Activated T-cell treated with anti-CD3 and anti-CD28 coated beads for 48 hours (primary cell): ENCODE results near the gene MEGF8.

Experiments
- DNase-seq: peaks from one replicate; pipeline ENCODE4 v3.0.0-alpha.2; 2020; ENCODE audit warnings: low read depth

The MEGF8 gene

DNA sequence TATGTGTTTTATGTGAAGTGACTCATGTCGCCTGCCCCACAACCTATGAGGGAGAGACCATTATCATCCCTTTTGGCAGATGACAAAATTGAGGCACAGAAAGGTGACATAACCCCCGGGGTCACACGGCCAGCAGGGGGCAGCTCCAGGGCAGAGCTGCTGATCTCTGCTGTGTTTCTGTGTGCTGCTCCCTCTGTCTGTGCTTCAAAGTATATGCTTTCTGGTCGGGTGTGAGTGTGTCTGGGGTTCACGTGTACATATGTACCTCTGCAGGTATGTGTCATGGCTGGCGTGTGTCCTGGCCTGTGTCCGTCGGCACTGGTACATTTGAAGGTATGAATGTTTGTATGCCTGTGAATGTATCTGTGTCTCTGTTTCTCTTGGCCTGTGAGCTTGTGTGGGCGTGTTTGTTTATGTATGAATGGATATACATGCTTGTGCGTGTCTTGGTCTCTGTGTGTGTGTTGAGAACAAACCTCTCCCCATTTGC, 94.7 kb downstream of the MEGF8 start:
- DNase-seq, result peak; percentile 71

- DNase-seq, result no peak
These were observed 95.7 kb downstream of the MEGF8 start for GRCh38 chr19:42421101-42421500.

DNA sequence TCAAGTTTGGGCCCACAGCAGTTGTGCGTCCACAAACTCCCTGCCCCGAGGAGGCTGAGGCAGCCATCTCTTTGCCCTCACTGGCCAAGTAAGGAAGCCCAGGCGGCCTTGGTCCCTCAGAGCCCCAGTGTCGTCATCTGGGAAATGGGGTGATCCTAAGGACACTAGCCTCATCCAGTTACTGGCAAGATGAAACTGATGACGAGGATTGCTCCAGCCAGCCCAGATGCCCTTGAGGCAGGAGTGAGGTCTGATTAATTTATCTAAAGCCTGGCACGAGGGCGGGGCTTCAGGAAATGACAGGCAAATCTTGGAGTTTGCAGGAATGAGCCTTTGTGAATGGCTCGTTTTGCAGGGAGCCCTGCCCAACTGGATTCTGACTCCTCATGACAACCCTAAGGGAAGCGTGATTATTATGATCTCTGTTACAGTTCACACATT, 96.2 kb downstream of the MEGF8 start:
- DNase-seq, result no peak

DNA sequence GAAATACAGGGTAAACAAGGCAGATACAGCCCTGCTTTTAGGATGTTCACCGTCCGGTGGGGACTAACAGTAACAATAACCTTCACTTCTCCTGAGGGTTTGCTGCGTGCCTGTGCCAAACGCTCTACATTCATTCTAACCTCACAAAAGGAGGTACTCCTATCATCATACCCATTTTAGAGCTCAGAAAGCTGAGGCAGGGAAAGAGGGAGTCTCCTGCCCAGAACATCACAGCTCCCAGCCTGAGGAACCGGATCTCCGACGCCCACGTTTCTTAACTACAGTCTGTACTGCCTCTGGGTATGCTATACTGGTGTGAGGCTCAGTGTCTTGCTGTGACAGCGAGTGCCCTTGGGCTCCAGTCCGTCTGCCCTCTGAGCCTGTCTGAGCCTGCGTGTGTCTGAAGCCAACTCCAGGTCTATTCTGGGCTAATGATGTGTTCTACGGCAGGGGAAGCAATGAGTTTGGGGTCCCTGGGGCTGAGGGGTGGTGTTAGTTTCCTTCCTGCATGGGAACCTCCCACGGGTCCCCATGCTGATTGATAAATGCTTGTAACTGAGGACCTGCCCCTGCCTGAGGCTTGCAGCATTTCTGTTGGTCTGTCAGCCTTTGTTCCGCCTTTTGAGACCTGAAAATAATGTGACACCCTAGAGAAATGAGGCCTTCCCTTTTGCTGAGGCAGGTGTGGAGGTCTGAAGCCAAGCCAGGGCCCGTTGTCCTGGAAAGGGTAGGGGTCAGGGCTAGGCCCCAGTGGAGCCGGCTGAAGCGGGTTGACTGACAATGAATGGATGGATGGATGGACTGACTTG, 96.9 kb downstream of the MEGF8 start:
- DNase-seq, result no peak

DNA sequence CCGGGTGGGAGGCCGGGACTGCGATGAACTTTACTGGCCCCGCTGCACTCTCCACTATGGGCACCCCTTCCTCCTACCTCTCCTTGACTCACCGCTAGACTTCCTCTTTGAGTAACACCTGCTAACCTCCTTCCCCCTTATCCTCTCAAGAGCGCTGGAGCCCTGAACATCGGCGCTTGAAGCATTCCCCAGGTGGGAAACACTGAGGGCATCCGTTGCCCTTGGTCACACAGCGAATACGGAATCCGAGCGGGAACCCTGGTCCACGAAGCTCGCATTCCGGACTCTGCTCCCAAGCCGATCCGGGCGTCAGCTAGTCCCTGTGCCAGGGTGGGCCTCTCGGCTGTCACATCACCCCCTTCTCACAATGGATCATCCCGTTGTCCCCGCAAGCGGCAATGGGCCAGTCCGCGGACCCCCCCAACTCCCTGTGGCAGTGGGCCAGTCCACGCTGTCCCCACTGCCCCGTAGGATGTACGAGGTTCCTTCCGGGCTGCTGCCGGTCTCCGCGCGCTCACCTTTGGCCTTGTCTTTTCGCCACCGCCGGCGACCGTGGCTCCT, 97.5 kb downstream of the MEGF8 start:
- DNase-seq, result peak; percentile 42

GRCh38 chr19:42423462-42424344, 98.3 kb downstream of the MEGF8 start:
- DNase-seq, result peak; percentile 91

DNA sequence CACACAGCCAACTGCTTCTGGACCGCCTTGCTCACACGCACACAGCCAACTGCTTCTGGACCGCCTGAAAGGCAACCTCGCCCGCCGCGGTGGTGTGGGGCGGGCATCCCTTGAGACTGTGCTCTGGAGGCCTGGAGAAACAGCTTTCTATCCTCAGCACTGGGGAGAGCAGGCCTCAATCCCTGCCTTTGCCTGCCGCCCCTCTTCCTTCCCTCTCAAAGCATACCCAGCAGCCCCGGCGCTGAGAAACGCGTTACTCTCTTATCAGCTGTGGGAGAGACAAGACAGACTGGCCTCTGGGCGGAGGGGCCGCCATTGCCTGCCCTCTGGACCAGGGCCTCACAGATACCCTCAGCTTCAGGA, 98.9 kb downstream of the MEGF8 start:
- no peak for DNase-seq

GRCh38 chr19:42424712-42425131, 99.3 kb downstream of the MEGF8 start:
- DNase-seq, result no peak

DNA sequence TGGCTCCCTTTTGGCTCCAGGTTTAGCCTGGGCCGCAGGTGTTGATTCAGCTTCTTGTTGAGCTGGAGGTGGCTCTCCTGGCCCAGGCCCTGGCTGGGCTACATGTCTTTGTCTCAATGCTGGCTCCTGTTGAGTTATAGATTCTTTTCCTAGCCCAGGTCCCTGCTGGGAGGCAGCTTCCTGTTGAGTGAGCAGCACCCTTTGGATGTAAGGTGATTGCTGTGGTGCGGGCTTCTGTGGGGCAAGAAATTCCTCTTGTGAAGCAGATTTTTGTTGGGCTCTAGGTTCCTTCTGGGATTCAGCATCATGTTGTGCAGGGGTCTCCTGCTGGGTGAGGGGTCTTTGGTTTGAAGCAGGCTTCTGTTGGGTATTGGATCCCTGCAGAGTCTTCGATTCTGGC, 101.2 kb downstream of the MEGF8 start:
- DNase-seq, result no peak

DNA sequence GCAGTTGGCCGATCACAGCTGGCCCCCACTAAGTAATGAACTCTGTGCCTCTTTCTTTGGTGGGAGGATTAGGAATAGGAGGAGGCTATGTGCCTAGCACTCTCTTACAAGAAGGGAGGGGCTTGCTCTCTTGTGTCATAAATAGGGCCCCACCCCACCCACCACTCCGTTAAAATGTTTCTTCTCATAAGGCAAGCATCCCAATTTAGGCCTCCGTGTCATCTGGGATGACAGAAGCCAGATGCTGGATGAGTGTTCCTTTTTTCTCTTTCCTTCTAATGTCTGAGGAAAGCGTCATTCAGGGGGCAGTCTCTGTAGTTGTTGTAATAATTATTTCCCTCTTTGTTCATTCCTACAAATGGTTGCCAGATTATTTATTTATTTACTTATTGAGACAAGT, 101.9 kb downstream of the MEGF8 start, which contains the start of gene LIPE:
Gene LIPE (minus strand): TSS at position 76 of the 400 bp plus-strand sequence. CDS start 239 bp downstream, outside the sequence.
- DNase-seq, result no peak
